IPS-20b (cell line): ENCODE data around the gene RBM17.

Source experiments
- H3K27ac ChIP-seq: one replicate; pipeline ENCODE4 v1.5.1; 2013; ENCODE audit warnings: low read length
- H3K27me3 ChIP-seq: 2 replicates; pipeline ENCODE4 v1.6.1; 2013; ENCODE audit warnings: mild to moderate bottlenecking, low read length, inconsistent platforms; ENCODE audit not compliant: insufficient read depth
- H3K36me3 ChIP-seq: 2 replicates; pipeline ENCODE4 v1.6.1; 2013; ENCODE audit warnings: low read depth, mild to moderate bottlenecking, inconsistent platforms, low read length, moderate library complexity; ENCODE audit not compliant: insufficient read depth
- H3K4me1 ChIP-seq: 2 replicates; pipeline ENCODE4 v1.6.1; 2013; ENCODE audit warnings: mild to moderate bottlenecking, control low read depth, inconsistent platforms, low read length, moderate library complexity; ENCODE audit not compliant: insufficient read depth
- H3K4me3 ChIP-seq: 2 replicates; pipeline ENCODE4 v1.5.1; 2013; ENCODE audit warnings: mild to moderate bottlenecking, low read length, inconsistent platforms
- H3K9ac ChIP-seq: 2 replicates; pipeline ENCODE4 v1.6.1; 2013; ENCODE audit warnings: low read depth, mild to moderate bottlenecking, inconsistent platforms, low read length, moderate library complexity
- H3K9me3 ChIP-seq: 2 replicates; pipeline ENCODE4 v1.6.1; 2013; ENCODE audit warnings: mild to moderate bottlenecking, low read depth, low read length, inconsistent platforms; ENCODE audit not compliant: insufficient read depth

Gene RBM17

GRCh38 chr10:6071181-6072175, 17.4 kb upstream of the RBM17 start:
- H3K36me3 ChIP-seq, result no peaks in the 10 kb centered on the region
- no peak overlapping the region for H3K4me3 ChIP-seq
- no peak overlapping the region for H3K9ac ChIP-seq
- no peaks in the 10 kb centered on the region for H3K9me3 ChIP-seq
- H3K4me1 ChIP-seq, result no peaks in the 10 kb centered on the region
- H3K27me3 ChIP-seq, result no peaks in the 10 kb centered on the region; the same call in 1 of the 2 replicates
- no peak overlapping the region for H3K27ac ChIP-seq

- Histone ChIP-seq H3K4me1 (no peaks in the 10 kb centered on the region), H3K9ac (no peak overlapping the region), H3K36me3 (no peaks in the 10 kb centered on the region), H3K27me3 (no peaks in the 10 kb centered on the region; the same call in 1 of the 2 replicates), H3K9me3 (no peaks in the 10 kb centered on the region), H3K4me3 (no peak overlapping the region), H3K27ac (no peak overlapping the region)
Observed at GRCh38 chr10:6072215-6072934, 16.5 kb upstream of the RBM17 start.

GRCh38 chr10:6074489-6075301, 14.1 kb upstream of the RBM17 start:
- H3K27ac ChIP-seq, result no peak overlapping the region
- no peaks in the 10 kb centered on the region; the same call in 1 of the 2 replicates for H3K27me3 ChIP-seq
- no peak overlapping the region for H3K4me3 ChIP-seq

GRCh38 chr10:6077071-6077675, 11.7 kb upstream of the RBM17 start:
- Histone ChIP-seq H3K36me3 (no peaks in the 10 kb centered on the region), H3K9ac (no peak overlapping the region), H3K4me1 (no peaks in the 10 kb centered on the region), H3K9me3 (no peaks in the 10 kb centered on the region), H3K27ac (no peak overlapping the region), H3K4me3 (no peak overlapping the region), H3K27me3 (no peaks in the 10 kb centered on the region; the same call in 1 of the 2 replicates)

More at GRCh38 chr10:6074489-6075301, 14.1 kb upstream of the RBM17 start:
- no peak overlapping the region for H3K9ac ChIP-seq
- H3K36me3 ChIP-seq, result no peaks in the 10 kb centered on the region
- H3K9me3 ChIP-seq, result no peaks in the 10 kb centered on the region
- H3K4me1 ChIP-seq, result no peaks in the 10 kb centered on the region

- Histone ChIP-seq H3K9me3 (no peaks in the 10 kb centered on the region), H3K4me3 (no peak overlapping the region), H3K27ac (no peak overlapping the region), H3K9ac (no peak overlapping the region), H3K4me1 (no peaks in the 10 kb centered on the region), H3K27me3 (no peaks in the 10 kb centered on the region; the same call in 1 of the 2 replicates), H3K36me3 (no peaks in the 10 kb centered on the region)
Observed at GRCh38 chr10:6079044-6079443, 9.8 kb upstream of the RBM17 start.

GRCh38 chr10:6080417-6080973, 8.3 kb upstream of the RBM17 start:
- Histone ChIP-seq H3K27ac (no peak overlapping the region), H3K36me3 (no peaks in the 10 kb centered on the region), H3K4me1 (no peaks in the 10 kb centered on the region), H3K9ac (no peak overlapping the region), H3K27me3 (no peaks in the 10 kb centered on the region; the same call in 1 of the 2 replicates), H3K9me3 (no peaks in the 10 kb centered on the region), H3K4me3 (no peak overlapping the region)

- no peaks in the 10 kb centered on the region for H3K9me3 ChIP-seq
Observed at GRCh38 chr10:6082496-6083395, 6.1 kb upstream of the RBM17 start.

GRCh38 chr10:6083523-6084475, 5.0 kb upstream of the RBM17 start:
- H3K36me3 ChIP-seq, result no peaks in the 10 kb centered on the region
- H3K4me3 ChIP-seq, result no peak overlapping the region
- H3K27me3 ChIP-seq, result no peaks in the 10 kb centered on the region
- H3K27ac ChIP-seq, result no peak overlapping the region
- no peaks in the 10 kb centered on the region for H3K9me3 ChIP-seq
- peaks cover 4% of the 10 kb centered on the region; the same call in 1 of the 2 replicates for H3K4me1 ChIP-seq
- H3K9ac ChIP-seq, result no peak overlapping the region

More at GRCh38 chr10:6082496-6083395, 6.1 kb upstream of the RBM17 start:
- peaks cover 4% of the 10 kb centered on the region; the same call in 1 of the 2 replicates for H3K4me1 ChIP-seq
- no peak overlapping the region for H3K27ac ChIP-seq
- no peaks in the 10 kb centered on the region for H3K27me3 ChIP-seq
- H3K36me3 ChIP-seq, result no peaks in the 10 kb centered on the region
- H3K4me3 ChIP-seq, result no peak overlapping the region
- no peak overlapping the region for H3K9ac ChIP-seq

- H3K4me1 ChIP-seq, result peaks cover 14% of the 10 kb centered on the region
- no peak overlapping the region for H3K27ac ChIP-seq
- no peaks in the 10 kb centered on the region for H3K9me3 ChIP-seq
- H3K4me3 ChIP-seq, result no peak overlapping the region
- H3K36me3 ChIP-seq, result no peaks in the 10 kb centered on the region
- H3K27me3 ChIP-seq, result no peaks in the 10 kb centered on the region; the same call in 1 of the 2 replicates
- no peak overlapping the region; the same call in 1 of the 2 replicates for H3K9ac ChIP-seq
Observed at GRCh38 chr10:6086375-6087233, 2.2 kb upstream of the RBM17 start.
